GM18867 (cell line): ENCODE results near the gene CFAP210.
"Not testable (repeated sequence)": the region's sequence is repeated elsewhere in the genome, so short reads cannot be mapped to it uniquely, and the experiment has no call there.

ENCODE experiments used
- ATAC-seq: cut with Tn5 transposase; IDR thresholded peaks from one replicate; pipeline ENCODE4 v1.9.1; 2021; ENCODE audit warnings: mild to moderate bottlenecking, moderate library complexity; ENCODE audit not compliant: unreplicated experiment

CFAP210 gene

DNA sequence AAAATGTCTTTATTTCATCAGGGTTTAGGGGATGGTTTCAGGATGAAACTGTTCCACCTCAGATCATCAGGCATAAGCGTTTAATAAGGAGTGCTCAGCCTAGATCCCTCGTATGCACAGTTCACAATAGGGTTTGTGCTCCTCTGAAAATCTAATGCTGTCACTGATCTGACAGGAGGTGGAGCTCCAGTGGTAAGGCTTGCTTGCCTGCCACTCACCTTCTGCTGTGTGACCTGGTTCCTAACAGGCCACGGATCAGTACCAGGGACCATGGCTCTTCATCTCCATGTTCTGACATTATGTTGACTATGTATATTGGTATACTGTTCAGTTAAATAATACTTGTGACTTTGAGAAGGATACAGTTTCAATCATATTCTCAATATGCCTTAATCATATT, 68.4 kb downstream of the CFAP210 start:
- ATAC-seq = no peak

DNA sequence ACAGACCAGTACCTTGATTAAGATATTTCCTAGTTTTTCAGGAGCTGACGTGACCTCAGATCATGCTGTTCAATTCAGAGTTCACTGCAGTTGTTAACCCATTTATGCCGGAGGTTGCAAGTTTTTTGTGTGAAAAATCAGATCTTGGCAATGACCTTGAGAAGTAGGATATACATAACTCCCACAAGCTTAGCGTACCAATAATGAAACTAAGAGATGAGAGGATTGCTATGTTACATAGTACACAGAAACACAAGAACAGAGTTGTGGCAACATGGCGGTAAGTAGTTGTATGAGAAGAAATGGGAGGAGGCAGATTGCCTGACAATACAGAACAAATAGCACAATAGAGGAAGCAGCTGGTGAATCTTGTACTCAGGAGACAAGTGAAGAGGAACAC, 71.0 kb downstream of the CFAP210 start:
- no peak for ATAC-seq

DNA sequence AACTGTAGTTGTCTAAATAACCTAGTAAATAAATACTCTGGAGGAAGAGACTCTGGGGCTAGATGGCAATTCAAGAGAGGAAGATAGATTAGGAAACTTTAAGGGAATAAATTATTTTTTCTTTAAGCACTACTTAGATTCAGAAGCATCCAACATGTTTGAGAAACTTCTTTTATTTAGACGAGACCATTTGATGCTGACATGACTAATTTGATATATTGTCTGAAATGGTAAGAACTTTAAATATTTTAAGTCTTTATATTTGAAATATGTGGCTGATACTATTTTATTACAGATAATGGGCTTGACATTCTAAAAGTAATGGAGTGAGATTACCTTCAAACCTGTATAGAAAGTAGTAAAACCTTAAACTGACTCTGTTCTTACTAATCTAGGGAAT, 73.7 kb downstream of the CFAP210 start:
- no peak for ATAC-seq

DNA sequence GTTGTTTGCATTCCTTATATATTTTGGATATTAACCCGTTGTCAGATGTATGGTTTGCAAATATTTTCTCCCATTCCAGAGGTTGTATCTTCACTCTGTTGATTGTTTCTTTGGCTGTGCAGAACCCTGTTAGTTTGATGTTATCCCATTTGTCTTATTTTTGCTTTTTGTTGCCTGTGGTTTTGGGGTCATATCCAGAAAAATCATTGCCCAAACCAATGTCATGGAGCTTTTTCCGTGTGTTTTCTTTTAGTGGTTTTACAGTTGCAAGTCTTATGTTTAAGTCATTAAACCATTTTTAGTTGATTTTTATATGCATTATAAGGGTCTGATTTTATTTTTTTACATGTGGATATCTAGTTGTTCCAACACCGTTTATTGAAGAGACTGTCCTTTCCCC, 74.3 kb downstream of the CFAP210 start:
- ATAC-seq = no peak

- not testable (repeated sequence) for ATAC-seq
These were observed 78.2 kb downstream of the CFAP210 start for GRCh38 chr2:169615982-169616381.

DNA sequence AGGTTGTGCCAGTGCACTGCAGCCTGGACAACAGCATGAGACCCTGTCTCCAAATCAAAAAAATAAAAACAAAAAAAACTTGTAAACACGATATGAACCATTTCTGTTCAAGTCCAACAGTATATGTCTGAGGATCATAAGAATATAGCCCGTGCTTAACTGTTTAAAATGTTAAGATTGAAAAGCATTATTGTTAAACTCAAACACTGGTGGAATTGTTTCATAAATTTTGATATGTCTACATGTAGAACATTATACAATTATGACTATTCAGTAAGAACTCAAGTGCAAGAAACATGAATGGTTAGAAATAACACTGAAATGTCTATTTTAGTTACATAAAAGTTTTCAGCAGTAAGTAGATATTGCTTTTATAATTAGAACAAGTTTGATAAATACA, 80.3 kb downstream of the CFAP210 start:
- no peak for ATAC-seq

GRCh38 chr2:169609264-169609663, 84.9 kb downstream of the CFAP210 start:
- ATAC-seq = no peak

DNA sequence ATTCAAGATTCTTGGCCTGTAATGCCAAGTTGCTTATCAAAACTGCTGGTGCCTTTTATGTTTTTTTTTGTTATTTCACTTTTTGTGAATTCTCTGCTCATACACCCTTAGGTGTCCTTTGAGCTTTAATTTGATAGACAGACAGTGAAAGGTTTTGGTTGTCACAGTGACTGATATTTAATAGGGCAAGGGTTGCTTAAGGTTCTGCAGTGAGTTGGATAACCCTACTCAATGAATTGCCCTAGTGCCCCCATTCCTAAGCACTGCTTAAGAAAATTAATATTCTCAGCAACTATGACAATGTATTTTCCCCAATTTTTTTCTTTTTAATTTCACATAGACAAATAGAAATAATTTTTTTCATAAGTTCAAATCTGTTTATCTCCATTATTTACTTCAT, 94.6 kb downstream of the CFAP210 start:
- ATAC-seq = no peak

DNA sequence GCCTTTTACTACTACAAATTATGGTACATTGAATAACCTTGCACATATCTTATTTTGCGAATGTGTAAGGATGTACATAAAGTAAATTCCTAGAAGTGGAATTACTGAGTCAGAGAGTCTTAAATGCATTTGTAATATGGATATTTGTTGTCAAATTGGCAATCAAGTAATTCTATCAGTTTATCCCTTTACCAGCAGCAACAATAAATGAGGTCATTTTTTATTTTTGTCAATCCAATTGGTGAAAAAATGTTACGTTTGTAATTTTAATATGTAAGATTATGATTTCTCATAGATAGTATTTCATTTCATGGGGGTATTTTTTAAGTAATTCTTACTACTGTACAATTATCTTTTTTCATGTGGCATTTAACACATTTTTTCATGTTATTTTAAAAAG, 95.2 kb downstream of the CFAP210 start:
- no peak for ATAC-seq

GRCh38 chr2:169596546-169596945, 97.7 kb downstream of the CFAP210 start:
- not testable (repeated sequence) for ATAC-seq
